CD4-positive, alpha-beta T cell treated with Interleukin-12 subunit alpha and Interleukin-12 subunit beta, for 1 hour (primary cell): Measurements from ENCODE around the gene RNASE13.
A peak's percentile ranks its signal among the peaks of the same experiment; 100 is the strongest.
"Not testable (repeated sequence)": the region's sequence is repeated elsewhere in the genome, so short reads cannot be mapped to it uniquely, and the experiment has no call there.

ENCODE experiments used
- DNase-seq: peaks from one replicate; pipeline ENCODE4 v3.0.0-alpha.2; 2020

Gene RNASE13

GRCh38 chr14:21019366-21019765 is 15.2 kb downstream of the RNASE13 start:
- no peak for DNase-seq

DNA sequence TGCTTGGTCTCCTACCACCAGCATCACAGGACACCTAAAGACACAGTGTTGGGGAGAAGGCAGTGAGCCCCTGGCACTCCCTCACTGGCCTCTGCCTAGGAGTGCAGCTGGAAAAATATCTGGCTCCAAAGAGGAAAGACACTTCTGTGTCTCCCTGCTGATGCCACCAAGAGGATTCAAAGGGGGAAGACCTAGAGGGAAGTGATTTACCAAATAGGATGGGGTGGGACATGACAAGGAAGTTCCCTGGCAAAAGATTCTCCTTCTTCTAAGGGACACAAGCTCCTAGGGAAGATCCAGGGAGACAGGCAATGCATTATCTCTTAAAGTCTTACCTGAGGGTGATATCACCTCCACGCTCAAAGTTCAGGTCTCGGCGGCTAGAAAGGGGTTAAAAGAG is 15.8 kb downstream of the RNASE13 start:
- DNase-seq = no peak

DNA sequence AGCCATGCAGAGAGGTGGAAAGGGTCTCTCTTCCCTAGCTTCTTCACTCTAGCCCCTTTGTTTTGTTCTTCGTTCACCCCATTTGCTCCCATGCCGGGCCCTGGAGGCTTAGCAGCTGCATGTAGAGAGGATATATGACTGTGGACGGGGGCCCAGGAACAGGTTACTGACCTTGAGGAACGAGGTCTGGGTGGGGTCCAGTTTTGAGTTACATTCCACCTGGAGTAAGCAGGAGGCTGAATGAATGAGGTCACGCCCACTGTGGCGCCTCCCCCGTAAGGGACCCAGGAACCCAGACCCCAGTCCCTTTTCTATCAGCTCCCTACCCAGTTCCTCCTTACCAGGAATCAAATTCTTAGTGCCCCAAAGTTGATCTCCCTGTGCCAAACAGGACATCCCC is 16.3 kb downstream of the RNASE13 start:
- no peak for DNase-seq

DNA sequence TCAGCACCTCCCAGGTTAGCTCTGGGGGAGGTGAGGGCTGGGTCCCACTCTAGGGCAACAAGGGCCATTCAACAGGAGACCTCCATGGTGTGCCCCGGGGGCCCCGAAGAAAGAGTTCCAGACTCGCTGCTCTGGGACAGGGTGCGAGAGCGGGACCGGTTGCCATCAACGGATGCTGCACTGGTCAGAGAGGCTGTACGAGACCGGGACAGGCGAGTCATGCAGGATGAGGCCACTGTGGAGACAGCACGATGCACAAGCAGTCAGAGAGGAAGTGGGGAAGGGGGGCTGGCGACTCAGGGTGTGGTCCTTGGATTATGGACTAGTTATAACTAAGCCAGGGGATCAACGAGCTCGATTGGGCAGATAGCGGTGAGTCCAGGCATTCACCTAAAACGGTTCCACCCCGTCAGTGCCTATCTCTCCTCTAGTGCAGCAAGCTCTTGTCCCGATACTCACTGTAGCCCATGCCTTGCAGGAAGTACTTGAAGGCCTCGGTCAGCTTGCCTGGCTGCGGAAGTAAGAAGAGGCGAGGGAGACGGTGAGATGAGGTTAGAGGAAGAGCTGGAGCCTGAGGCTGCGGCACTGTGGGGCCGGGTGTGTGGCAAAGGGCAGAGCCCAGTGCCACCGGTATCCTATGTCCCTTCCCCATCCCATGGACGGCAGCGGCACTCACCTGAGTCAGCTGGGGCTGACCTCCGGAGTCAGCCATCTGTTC is 16.9 kb downstream of the RNASE13 start:
- DNase-seq = no peak

DNA sequence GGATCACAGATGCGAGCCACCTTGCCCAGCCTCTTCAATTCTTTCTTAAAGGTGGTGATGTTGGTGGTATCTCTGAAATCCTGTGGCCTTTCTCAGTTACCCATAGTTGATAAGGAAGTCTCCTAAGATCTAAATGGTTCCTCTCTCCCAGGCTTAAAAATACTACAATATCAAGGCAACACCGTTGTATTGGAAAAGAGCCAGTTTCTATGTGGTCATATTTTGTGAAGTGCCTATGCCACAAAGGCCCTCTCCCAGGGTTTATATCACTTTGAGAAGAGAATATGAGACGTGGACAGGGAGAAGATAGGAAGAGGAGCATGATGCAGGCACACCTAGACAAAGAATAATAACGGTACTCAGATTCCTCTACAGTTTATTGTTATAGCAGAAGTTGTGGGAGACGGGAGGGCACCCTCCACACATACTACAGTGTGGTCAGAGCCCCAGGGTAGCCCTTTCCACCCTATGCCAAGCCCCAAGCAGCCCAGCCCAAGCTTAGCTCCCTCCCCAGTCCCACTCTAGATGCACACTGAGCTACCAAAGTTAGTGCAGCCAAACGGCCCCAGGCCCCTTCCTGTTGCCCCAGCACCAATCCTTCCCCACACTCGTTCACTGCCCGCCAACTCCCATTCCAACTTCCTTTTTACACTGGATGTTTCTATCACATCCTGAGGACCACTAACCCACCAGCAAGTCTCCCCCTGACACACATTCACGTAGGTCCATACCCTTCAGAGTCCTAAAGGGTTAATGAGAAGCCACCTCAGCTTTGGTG is 18.0 kb downstream of the RNASE13 start:
- no peak for DNase-seq

DNA sequence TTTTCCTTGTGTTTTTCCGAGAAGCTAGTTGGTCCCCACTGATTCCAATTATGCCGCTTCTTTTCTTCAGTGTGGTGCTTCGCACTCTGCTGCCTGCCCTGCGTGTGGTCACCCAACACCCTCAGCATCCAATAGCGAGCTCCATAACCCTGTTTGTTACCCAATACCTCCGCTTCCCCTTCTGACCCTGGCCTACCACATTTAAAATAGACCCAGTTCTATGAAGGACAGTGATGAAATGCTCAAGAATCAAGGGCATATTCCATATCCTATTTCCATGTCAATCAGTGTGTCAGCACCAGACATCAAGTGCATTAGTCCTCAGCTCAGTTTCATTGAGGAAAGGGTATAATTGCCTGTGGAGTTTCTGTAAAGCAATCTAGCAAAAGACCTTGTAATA is 19.3 kb downstream of the RNASE13 start:
- DNase-seq = no peak

GRCh38 chr14:21014761-21015190 is 19.8 kb downstream of the RNASE13 start:
- peak; percentile 82 for DNase-seq

DNA sequence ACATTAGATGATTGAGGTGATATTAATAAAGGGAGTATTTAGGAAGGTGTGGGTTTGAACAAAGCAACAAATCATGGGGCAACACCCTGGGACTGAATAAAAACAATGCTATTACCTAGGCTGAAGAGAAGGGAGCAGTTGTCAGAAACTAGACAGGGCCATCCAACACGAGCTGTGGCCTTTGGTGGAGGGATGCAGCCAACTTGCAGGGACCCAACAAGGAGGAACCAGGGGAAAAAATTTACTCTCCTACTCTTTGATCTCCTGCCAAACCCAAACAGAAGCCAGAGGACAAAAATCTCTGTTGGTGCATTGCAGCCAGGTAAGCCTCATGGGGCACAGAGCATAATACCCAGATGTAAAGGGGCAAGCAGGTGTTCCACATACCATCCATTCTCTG is 23.5 kb downstream of the RNASE13 start:
- DNase-seq = no peak

DNA sequence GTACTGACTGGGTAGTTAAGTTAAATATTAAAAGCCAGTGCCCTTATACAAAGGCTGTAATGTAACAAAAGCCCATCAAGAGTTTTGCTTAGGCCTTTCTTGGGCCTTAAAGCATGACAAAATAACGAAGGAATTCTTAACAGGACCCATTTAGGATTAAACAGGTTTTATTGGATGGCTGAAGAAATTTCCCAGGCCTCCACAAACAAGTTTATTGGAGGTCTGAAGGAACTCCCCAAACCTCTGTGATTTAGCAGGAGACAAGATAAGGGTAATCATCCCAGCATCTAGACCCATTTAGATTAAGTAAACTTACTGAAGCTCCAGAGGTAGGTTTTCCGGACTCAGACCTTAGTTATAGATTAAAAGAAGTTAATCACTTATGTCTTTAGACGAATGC is 24.9 kb downstream of the RNASE13 start:
- not testable (repeated sequence) for DNase-seq

DNA sequence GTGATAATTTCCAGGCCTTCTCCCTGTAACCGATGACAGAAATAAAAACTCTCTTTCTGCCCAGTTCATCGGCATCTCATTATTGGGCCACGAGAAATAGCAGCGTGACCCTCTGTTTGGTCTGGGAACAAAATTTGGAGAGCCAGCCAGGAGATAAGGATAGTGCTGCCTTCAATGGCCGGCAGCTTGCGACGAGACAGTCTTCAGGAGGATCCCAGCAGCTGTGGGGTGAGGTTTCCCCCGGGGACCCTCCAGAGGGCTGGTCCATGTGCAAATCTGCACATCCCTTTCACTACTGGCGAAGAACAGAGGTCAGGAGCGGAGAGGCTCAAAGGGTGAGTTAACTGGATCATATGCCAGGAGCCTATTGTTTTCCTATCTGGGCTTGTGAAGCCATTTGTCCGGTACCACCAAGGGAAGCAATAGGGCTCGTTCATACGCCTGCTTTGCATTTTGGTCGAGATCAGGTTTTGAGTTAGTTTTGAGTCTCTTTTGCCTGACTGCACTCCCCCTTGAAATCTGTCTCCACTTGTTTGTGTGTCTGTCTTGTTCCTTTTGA is 30.7 kb downstream of the RNASE13 start:
- DNase-seq = no peak

- no peak for DNase-seq
Observed at GRCh38 chr14:21001218-21001617, 33.4 kb downstream of the RNASE13 start.

GRCh38 chr14:20999591-20999990 is 35.0 kb downstream of the RNASE13 start:
- DNase-seq = no peak

DNA sequence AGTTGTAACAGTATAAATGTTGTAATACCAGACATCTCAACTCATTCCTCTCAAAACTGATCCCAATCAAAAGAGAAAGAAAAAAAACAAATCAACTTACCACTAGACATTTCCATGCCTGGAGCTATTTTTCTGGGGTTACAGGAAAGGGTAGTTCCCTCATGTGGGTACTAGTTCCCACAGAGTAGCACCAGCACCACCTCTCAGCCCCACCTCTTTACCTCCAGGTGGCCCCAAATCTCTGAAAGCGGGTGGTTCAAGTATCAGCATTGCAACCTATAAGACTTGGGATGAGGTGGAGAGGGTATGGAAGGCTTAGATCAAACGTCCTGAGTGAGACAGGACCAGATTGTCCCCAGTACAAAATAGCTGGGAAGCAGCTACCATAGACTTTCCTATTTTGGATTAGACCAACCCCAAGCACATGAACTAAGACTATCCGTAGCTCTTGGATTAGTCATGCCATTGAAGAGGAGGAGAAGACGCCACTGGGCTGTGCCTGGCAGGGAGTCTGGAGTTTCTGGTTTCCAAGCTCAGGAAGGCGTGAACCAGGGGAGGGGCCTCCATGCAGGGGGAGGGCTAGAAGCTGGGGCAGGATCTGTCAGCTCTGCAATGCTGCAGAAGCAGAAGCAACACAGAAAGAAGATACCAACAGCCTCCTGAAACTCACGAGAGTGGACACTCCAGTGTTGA is 35.8 kb downstream of the RNASE13 start, which contains the start of gene SLC39A2:
Gene SLC39A2 (plus strand): TSS at position 620 of the 693 bp plus-strand sequence. CDS start 154 bp downstream, outside the sequence.
- DNase-seq = no peak

DNA sequence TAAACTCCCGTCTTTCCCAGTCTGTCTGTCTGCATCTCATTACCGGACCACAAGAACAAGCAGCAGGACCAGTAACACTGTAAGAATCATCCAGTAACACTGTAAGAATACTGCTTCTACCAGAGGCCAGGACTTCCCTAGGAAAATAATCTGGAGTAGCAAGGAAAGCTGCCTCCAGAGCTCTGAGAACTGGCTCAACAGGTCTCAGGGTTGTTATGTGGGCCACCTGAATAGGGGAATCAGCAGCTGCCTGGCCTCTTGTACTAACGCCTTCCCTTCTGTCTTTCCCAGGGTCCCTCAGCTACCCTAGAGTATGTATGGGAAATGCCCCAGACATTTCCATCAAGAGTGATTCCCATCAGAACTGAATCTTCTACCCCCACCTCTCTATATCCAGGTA is 36.5 kb downstream of the RNASE13 start:
- DNase-seq = no peak

GRCh38 chr14:20997564-20997963 is 37.0 kb downstream of the RNASE13 start:
- DNase-seq = no peak

DNA sequence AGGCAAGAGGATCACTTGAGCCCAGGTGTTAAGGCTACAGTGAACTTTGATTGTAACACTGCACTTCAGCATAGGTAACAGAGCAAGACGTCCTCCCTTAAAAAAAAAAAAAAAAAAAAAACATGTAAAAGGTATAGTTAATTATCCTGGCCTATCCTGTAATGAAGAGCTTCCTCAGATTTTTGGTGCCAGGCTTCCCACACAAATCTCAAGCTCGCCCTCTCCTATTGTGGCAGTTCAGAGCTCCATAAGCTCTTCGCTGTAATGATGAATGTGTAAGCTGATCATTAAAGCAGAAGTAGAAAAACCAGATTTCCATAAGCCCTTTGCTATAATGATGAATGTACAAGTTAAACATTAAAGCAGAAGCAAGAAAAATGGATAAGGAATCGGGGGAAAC is 37.5 kb downstream of the RNASE13 start:
- DNase-seq = no peak

GRCh38 chr14:20996521-20996920 is 38.1 kb downstream of the RNASE13 start:
- no peak for DNase-seq

DNA sequence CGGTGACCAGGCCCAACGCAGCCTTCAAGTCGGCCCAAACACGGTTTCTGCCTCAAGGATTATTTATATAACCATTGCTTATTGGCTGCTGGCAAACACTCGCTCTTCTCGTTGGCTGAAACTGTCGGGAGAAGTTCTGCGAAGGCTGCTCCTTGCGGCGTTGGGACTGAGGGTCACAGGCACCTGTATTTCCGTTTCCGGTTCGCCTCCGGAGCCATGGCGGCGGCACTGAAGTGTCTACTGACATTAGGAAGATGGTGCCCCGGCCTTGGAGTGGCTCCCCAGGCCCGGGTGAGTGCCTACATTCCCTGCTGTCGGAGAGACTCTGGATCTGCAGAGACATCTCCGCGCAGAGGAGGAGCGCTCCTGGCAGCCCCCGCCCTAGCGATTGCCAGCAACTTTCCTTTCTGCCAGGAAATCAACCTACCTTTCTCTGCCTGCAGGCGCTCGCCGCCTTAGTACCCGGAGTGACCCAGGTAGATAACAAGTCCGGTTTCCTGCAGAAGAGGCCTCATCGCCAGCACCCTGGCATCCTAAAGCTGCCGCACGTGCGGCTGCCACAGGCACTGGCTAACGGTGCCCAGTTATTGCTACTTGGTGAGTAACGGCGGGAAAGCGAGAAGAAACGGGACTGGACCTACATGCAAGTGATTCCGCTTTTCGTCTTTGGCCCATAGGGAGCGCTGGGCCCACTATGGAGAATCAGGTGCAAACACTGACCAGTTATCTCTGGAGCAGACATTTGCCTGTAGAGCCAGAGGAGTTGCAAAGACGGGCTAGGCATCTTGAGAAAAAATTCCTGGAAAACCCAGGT is 44.6 kb downstream of the RNASE13 start, which contains the start of gene METTL17:
Gene METTL17 (plus strand): TSS at position 194 of the 814 bp plus-strand sequence. CDS start 23 bp downstream, at position 217.
- DNase-seq = peak; percentile 89

DNA sequence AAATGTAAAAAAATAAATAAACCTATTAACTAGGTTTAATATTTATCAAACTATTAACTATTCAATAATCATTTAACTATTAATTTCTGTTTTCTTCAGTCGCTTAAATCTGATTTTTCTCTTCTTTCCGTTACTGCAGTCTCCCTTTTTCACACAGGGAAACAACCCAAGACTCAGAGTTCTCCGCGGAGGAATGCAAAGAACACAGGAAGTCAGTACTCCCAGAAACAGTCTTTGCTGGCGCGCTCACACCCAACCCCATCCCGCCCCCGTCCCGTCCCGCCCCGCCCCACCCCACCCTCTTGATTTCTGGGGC is 45.2 kb downstream of the RNASE13 start:
- no peak for DNase-seq

DNA sequence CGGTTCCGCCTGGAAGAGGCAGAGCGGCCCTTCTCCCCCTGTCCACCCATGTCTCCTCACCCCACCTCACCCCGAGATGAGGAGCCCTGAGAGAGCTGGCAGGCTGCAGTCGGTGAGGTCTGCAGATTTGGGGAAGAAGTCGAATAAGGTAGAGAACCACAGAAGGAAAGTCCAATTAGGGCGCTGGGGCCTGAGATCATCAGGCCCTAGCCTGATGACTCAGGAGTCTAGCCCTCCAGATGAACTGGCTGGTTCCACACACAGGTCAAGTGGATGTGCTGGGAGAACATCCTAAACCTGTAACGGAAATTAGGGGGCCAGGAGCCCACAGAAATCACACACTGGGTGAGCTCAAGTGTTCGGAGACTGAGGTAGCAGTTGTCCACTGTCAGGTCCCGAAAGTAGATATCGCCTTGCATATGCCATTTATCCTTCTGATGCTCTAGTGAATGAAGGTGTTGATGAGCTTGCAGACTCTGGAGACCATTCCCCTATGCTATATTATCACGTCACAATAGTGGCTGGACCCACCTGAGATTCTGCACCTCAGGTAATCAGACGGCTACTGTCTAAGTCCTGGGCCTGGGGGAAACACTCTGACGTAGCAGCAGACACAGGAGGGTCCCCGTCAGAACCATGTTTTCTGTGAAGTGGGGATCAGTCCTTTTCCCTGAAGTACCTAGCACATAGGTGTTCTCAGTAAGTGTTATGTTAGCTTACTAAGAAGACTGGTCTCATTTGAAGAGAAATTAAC is 45.7 kb downstream of the RNASE13 start:
- DNase-seq = no peak

- no peak for DNase-seq
Observed at GRCh38 chr14:20986811-20987210, 47.8 kb downstream of the RNASE13 start.

GRCh38 chr14:20985650-20986049 is 49.0 kb downstream of the RNASE13 start:
- DNase-seq = not testable (repeated sequence)
